HG03439 (cell line): ENCODE results near the gene SERINC5.
"Not testable (repeated sequence)": the region's sequence is repeated elsewhere in the genome, so short reads cannot be mapped to it uniquely, and the experiment has no call there.

ENCODE experiments used
- ATAC-seq: cut with Tn5 transposase; IDR thresholded peaks from one replicate; pipeline ENCODE4 v1.9.1; 2021; ENCODE audit warnings: mild to moderate bottlenecking, moderate library complexity; ENCODE audit not compliant: unreplicated experiment

SERINC5 gene

GRCh38 chr5:80181618-80182211, 74.1 kb downstream of the SERINC5 start:
- ATAC-seq: no peak

- no peak for ATAC-seq
Measured at GRCh38 chr5:80177236-80177635, 78.6 kb downstream of the SERINC5 start.

- ATAC-seq: no peak
Measured at GRCh38 chr5:80175337-80175736, 80.5 kb downstream of the SERINC5 start.

- ATAC-seq: no peak
Measured at GRCh38 chr5:80174790-80175189, 81.1 kb downstream of the SERINC5 start.

- ATAC-seq: no peak
Measured at GRCh38 chr5:80172067-80172695, 83.7 kb downstream of the SERINC5 start.

GRCh38 chr5:80170117-80170535, 85.7 kb downstream of the SERINC5 start:
- ATAC-seq: no peak

GRCh38 chr5:80168388-80169028, 87.3 kb downstream of the SERINC5 start:
- no peak for ATAC-seq

GRCh38 chr5:80165452-80165851, 90.4 kb downstream of the SERINC5 start:
- no peak for ATAC-seq

- ATAC-seq: no peak
Measured at GRCh38 chr5:80161165-80161564, 94.7 kb downstream of the SERINC5 start.

GRCh38 chr5:80160242-80160641, 95.6 kb downstream of the SERINC5 start:
- no peak for ATAC-seq

GRCh38 chr5:80159133-80159815, 96.6 kb downstream of the SERINC5 start:
- ATAC-seq: no peak

GRCh38 chr5:80156156-80156555, 99.7 kb downstream of the SERINC5 start:
- no peak for ATAC-seq

- no peak for ATAC-seq
Measured at GRCh38 chr5:80154749-80155148, 101.1 kb downstream of the SERINC5 start.

- not testable (repeated sequence) for ATAC-seq
Measured at GRCh38 chr5:80154289-80154688, 101.6 kb downstream of the SERINC5 start.

- no peak for ATAC-seq
Measured at GRCh38 chr5:80153586-80154126, 102.2 kb downstream of the SERINC5 start.

GRCh38 chr5:80152778-80153177, 103.1 kb downstream of the SERINC5 start:
- no peak for ATAC-seq

- no peak for ATAC-seq
Measured at GRCh38 chr5:80151890-80152289, 104.0 kb downstream of the SERINC5 start.

GRCh38 chr5:80150731-80151130, 105.1 kb downstream of the SERINC5 start:
- no peak for ATAC-seq

- no peak for ATAC-seq
Measured at GRCh38 chr5:80149161-80149609, 106.7 kb downstream of the SERINC5 start.

- no peak for ATAC-seq
Measured at GRCh38 chr5:80147119-80147815, 108.6 kb downstream of the SERINC5 start.

GRCh38 chr5:80146046-80146445, 109.8 kb downstream of the SERINC5 start:
- ATAC-seq: no peak
